AG09309 (cell line): ENCODE data around the gene GPR39.

Experiments
- DNase-seq: peaks from one replicate; pipeline ENCODE4 v3.0.0-alpha.2; 2010; ENCODE audit warnings: low read depth
- H3K4me3 ChIP-seq: 2 replicates; pipeline ENCODE4 v1.5.1; 2011; ENCODE audit warnings: mild to moderate bottlenecking, low read depth, low read length, moderate library complexity; ENCODE audit not compliant: control insufficient read depth
- TF ChIP-seq, protein P1 (sequence below): IDR thresholded peaks from 2 replicates; pipeline ENCODE4 v1.5.1; 2011; ENCODE audit warnings: mild to moderate bottlenecking, low read depth, low read length, inconsistent platforms; ENCODE audit not compliant: insufficient read depth, control insufficient read depth; ENCODE audit errors: missing control alignments

GPR39 gene

DNA sequence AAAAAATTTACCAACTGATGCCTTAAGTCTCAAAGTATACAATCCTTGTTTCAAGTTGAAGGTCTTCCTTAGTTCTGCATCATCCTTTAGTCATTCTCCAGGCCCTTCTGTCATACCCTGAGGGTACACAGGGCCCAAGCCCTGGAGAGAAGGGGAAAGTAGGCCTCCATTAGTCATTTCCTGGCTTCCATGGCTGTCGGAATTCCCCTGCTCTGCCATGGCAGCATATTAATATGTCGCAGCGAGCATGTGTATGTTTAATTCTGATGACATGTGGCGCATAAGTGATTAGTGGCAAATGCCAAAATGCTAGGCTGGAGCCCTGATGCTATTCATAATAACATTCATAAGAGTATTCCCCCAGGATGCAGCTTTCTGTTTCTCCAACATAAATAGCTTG lies 22.1 kb downstream of the GPR39 start:
- TF ChIP-seq, protein P1, sequence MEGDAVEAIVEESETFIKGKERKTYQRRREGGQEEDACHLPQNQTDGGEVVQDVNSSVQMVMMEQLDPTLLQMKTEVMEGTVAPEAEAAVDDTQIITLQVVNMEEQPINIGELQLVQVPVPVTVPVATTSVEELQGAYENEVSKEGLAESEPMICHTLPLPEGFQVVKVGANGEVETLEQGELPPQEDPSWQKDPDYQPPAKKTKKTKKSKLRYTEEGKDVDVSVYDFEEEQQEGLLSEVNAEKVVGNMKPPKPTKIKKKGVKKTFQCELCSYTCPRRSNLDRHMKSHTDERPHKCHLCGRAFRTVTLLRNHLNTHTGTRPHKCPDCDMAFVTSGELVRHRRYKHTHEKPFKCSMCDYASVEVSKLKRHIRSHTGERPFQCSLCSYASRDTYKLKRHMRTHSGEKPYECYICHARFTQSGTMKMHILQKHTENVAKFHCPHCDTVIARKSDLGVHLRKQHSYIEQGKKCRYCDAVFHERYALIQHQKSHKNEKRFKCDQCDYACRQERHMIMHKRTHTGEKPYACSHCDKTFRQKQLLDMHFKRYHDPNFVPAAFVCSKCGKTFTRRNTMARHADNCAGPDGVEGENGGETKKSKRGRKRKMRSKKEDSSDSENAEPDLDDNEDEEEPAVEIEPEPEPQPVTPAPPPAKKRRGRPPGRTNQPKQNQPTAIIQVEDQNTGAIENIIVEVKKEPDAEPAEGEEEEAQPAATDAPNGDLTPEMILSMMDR, result no peak
- H3K4me3 ChIP-seq, result no peak overlapping the region
- DNase-seq, result peak; percentile 79

GRCh38 chr2:132439703-132440398 lies 23.2 kb downstream of the GPR39 start:
- H3K4me3 ChIP-seq, result no peak overlapping the region
- DNase-seq, result no peak
- TF ChIP-seq, protein P1, result no peak

GRCh38 chr2:132441051-132441450 lies 24.4 kb downstream of the GPR39 start:
- no peak for DNase-seq
- no peak overlapping the region for H3K4me3 ChIP-seq
- TF ChIP-seq, protein P1, result no peak

DNA sequence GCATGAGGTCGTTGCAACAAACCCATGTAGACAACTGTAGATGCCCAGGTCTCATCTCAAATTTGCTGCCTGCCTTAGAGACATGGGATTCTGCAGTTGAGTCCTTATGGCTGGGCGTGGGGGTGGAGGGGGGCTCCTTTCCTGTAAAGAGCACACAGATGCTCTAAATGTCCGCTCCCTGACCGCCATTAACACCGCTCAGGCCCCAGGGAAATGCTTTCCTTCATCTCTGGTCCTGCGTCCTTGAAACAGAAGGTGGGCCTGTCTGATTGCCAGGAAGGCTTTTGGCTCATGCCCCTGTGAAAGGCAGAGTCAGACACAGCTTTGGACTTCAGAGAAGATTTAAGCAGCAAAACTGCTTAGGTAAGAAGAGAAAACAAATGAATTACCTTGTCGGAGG lies 25.7 kb downstream of the GPR39 start:
- DNase-seq, result no peak
- TF ChIP-seq, protein P1, result no peak
- H3K4me3 ChIP-seq, result no peak overlapping the region

DNA sequence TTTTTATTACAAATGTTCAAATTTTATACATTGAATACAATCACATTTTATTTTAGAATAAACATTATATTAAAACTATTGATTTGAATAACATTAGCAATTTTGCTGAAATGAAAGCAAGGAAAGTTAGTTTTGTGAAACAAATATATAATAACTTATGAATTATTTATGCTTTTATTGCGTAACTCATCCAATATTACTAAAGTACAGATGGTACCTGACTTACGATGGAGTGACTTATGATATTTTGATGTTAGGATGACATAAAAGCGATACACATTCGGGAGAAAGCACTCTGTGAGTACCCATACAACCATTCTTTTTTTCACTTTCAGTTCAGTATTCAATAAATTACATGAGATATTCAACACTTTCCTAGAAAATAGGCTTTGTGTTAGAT lies 26.5 kb downstream of the GPR39 start:
- TF ChIP-seq, protein P1, result no peak
- no peak overlapping the region for H3K4me3 ChIP-seq
- DNase-seq, result no peak

GRCh38 chr2:132446444-132446843 lies 29.8 kb downstream of the GPR39 start:
- no peak for DNase-seq
- H3K4me3 ChIP-seq, result no peak overlapping the region
- TF ChIP-seq, protein P1, result no peak
